ENCODE data around the gene MMP17.

The MMP17 gene

DNA sequence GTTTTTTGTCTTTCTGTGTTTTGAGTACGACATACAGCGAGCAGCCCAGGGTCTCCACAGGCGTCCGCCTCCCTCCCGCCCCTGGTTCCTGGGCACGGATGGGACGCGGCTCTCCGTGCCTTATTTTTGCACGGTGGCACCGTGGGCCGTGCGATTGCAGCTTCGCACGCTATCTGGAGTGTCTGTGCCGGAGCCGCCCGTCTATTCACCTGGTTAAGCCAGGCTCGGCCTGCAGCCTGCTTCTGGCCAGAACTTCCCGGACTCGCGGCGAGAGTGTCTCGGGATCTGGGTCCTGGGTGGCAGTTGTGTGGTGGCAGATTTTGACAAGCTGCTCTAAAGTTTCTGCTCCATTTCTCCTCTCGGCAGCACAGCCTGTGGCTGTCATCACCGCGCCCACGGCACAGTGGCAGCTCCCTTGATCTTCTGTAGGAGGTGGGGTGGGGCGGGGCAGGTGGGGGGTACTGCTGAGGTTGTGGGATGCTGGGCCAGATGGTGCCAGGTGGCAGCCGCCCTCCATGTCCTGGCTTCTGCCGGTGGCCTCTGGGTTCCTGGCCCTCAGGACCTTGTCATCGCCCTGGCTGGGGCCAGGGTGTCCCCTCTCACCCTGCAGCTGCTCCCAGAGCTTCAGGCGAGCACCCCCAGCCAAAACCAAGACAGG, 2.9 kb downstream of the MMP17 start:
- DNase-seq: no peak

DNA sequence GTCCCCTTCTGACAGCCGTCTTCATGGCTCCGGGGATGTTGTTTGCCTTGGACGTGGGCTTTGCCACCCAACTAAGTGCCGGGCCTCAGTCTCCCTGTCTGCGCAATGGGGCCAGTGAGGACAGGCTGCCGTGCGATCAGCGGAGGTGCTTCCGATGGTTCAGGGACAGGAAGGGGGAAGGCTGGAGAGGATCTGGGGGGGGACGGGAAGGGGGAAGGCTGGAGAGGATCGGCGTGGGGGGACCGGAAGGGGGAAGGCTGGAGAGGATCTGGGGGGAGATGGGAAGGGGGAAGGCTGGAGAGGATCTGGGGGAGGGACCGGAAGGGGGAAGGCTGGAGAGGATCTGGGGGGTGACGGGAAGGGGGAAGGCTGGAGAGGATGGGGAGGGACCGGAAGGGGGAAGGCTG, 3.4 kb downstream of the MMP17 start:
- DNase-seq: peak; percentile 94

DNA sequence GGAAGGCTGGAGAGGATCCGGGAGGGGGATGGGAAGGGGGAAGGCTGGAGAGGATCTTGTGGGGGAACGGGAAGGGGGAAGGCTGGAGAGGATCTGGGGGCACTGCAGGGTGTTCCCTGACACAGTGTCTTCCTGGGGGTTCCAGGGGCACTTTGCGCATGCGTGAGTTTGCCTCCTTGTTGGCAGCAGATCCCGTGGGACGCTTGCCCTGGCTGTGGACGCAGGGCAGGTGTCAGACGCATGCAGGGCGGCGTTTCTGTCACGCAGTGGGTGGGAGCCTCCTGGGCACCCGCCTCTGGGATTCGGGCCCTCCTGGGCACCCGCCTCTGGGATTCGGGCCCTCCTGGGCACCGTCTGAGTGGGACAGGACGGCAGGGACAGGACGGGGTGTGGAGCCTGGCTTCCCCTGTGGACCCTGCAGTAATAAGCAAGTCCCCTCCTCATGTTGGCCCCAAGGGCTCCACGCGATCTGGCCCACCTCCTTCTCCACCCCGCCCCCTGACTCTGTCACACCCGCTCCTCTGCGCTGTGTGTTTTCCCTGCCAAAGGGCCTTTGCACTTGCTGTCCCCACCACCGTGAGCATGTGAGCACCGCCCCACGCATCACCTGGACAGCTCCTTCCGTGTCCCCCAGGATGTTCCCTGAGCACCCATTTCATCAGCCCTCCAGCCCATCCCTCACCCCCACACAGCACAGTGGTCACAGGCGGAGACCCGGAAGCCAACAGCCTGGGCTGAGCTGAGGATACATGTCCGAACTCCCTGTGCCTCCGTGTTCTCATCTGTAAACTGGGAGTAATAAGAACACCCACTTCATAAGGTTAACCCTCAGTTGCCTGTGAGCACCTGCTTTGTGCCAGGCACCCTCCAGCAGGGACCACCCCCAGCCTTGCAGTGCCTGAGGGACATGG, 4.4 kb downstream of the MMP17 start:
- peak; percentile 66 for DNase-seq

DNA sequence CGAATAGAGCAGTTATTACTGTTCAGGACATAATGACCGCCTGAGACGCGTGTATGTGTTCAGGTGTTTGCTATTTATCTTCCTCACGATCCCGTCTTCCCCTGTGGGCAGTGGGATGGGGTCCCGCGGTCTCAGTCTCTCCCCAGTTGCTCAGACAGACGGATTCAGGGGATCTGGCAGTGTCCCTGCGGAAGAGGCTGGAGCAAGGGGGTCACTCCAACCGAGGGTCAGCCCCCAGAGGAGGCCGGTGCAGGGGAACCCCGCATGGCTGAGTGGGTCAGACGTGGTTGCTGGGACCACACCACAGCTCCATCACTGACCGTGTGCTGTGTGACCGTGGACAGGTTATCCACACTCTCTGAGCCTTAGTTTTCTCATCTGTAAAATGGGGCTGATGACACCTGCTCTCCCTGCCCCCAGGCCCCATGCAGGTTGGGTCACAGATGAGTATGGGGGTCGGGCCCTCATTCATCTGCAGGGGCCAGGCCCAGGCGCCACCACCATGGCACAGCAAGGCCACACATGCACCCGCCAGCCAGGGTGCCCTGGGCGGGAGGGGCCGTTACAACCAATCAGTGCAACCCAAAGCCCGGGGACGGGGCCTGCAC, 5.2 kb downstream of the MMP17 start:
- DNase-seq: no peak

DNA sequence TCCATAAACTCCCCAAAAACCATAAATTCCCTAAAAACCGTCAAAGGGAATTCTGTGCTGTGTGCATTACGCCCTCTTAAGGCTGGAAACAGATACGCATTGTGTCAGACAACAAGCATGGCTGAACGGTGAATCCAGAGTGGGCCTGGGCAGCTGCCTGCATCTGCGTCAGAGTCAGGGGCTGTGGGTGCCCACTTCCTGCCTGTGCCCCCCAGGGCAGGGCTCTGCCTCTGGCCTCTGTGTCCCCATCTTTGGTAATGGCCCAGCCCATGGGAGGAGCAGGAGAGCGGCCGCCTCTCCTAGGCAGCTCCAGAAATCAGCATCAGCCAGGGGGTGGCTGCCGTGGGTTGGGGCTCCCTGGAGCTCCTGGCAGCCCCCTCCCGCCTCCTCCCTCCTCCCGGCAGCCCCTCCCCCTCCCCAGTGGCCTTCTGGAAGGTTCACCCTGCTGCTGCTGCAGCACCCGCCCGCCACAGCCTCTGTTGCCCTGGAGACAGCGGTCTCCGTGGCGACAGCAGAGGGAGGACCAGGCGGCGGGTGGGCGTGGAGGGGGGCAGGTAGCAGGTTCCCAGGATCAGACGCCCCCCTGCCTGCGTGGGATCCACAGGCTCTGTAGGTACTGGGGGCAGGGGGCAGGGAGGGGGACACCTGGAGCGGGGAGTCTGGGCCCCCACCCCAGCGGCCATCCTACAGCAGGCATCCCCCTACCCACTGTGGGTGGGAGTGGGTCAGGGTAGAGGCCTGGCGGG, 5.9 kb downstream of the MMP17 start:
- DNase-seq: no peak

DNA sequence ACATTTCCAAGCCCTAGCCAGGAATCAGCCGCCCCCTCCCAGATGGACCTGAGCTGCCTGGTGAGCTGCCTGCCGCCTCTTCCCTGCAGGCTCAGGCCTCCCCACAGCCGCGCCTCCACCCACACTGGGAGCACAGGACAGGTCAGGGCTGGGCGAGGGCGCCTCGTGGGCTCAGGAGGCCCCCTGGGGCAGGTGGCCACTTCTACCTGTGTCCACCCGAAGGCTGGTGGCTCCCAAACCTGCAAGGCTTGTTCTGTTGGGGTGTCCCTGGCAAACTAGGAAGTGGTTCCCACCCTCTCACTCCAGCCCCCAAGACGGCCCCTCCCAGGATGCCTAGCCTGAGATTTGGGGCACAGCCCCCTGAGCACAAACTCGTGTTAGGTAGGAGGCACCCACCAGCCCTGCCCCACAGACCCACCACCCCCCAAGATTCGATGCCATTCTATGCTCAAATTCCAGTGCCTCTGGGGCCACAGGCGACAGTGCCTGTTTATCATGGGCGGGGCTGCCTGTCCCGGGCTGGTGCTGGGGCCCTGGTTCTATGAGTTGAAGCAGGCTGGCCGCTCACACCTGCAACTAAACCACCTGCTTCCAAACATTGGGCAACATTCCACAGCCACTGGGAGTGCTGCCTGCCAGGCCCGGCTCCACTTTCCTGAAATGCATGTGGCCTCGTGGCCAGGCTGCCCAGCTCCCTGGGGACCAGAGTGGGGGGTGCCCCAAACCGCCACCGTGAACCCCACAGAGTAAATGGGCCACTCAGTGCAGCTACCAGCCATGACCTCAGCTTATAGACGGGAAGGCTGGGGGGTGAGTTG, 6.8 kb downstream of the MMP17 start:
- DNase-seq: no peak

DNA sequence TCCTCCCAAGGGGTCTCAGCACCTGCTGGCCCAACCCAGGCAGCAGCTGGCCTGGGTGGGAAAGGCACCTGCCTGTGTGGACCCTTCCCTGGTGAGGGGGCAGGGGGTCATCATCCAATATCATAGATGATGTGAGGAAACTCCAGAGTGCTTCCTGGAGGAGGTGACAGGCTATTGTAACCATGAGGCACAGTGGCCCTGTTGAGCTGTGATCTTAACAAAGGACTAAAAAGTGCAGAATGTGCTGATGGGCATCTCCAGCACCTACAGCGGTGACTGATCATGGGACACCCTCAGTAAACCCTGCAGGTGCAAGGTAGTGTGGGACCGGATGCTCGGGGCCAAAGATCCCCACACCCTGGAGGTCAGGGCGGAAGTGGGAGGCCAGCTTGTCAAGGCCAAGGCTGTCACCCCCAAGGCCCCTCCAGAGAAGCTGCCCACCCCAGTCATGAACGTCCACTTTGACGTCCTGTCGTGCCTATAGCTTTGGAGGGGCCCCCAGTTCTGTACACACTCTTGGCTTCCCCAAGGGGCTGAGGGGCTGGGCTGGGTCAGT, 7.5 kb downstream of the MMP17 start:
- no peak for DNase-seq

DNA sequence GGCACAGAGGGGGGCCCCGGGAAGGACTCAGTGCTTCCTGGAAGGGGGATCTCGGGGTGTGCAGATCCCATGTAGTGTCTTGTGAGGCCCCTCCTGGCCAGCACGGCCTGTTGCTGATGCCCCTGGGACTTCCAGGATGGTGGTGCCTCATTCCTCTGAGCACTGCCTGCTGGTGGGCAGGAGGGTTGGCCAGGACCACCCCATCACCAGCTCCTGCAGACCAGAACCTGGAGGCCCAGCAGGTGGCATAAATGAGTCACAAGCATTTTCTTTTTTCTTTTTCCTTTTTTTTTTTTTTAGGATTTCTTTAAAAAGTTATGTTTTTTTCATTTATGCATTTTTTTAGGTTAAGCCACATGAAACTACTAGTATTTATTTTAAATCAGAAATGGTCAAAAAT, 8.0 kb downstream of the MMP17 start:
- no peak for DNase-seq

DNA sequence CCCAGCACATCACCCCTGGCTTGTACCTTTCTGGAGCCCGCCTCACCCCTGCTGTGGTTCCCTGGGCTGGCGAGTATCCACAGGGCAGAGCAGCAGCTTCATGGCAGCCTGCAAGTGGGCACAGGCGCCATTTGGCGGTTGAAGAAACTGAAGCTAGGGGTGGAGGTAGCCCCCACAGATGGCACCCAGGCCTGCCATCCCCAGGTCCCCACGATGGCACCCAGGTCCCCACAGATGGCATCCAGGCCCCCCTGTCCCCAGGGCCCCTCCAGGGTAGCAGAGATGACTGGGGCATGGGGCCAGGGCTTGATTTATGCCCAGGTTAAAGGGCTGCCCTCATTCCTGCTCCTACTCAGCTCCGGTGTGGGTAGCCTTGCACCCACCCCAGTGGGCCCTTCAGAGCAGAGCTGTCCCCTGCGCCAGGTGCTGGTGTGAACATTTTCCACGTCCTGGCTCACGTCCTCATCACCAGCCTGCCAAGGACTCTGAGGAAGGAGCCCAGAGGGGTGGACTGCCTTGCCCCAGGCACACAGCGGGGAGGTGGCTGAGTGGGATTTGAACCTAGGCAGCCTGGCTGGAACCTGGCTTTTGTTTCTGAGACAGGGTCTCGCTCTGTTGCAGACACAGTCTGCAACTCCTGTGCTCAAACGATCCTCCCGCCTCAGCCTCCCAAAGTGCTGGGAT, 8.7 kb downstream of the MMP17 start:
- no peak for DNase-seq

DNA sequence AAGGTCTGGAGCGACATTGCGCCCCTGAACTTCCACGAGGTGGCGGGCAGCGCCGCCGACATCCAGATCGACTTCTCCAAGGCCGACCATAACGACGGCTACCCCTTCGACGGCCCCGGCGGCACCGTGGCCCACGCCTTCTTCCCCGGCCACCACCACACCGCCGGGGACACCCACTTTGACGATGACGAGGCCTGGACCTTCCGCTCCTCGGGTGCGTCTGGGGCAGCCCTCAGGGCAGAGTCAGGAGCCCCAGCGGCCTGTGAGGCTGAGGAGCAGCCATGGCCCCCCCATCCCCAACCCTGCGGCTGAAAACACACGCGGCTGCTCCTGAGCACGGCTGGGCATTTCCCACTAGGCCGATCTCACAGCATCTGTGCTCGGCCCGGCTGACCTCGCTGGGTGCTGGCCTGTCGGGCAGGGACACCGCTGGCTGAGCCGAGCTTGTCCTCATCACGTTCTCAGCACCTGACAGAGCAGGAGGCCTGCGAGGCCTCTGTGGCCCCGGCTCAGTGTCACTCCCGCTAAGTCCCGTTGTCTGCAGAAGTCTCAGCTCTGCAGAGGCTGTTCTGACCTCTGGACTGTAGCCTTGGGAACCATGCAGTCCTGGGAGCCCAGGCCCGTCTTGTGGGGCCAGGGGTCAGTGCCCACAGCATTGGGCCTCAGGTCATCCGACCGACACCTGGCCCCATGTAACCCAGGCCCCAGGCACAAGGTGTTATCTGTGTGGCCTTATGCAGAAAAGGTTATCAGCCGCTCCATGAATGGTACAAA, 12.6 kb downstream of the MMP17 start:
- DNase-seq: no peak

DNA sequence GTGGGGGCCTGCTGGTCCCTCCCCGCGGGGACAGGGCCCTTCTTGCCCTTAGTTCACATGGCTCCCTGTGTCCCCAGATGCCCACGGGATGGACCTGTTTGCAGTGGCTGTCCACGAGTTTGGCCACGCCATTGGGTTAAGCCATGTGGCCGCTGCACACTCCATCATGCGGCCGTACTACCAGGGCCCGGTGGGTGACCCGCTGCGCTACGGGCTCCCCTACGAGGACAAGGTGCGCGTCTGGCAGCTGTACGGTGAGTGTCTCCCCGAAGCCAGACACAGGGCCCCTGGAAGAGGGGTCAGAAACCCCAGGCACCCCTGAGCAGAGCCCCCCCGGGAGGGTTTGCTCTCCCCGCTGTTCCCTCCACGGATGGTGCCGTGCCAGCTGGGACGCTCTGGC, 13.4 kb downstream of the MMP17 start:
- DNase-seq: no peak

DNA sequence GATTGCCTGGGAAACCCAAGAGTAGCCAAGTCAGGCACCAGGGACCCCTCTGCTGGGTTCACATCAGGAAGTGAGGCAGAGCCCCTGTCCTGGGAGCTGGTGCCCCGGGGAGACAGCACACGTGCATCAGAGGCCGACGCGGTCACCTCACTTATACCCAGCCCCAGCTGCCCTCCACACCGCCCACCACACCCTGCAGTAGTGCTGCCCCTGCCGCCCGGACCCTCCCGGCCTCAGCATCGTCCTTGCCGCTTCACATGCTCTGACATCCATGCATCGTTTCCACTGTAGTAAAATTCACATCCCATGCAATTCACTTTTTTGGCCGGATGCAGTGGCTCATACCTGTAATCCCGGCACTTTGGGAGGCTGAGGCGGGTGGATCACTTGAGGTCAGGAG, 14.0 kb downstream of the MMP17 start:
- no peak for DNase-seq

DNA sequence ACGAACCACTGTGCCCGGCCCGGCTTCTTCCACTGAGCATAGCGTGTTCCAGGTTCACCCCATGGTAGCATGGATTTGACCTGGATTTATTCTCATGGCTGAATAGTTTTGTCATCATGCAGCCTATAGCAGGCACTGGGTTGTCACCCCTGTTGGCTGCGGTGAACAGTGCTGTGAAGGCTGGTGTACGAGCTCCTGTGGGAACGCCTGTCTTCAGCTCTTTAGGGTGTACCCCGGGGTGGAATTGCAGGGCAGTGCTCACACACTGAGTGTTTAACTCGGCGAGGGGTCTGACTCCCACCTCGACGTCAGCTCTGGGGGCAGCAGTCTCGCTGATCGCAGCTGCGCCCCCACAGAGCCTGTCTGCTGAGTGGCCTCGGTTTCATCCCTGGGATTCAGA, 15.3 kb downstream of the MMP17 start:
- no peak for DNase-seq

DNA sequence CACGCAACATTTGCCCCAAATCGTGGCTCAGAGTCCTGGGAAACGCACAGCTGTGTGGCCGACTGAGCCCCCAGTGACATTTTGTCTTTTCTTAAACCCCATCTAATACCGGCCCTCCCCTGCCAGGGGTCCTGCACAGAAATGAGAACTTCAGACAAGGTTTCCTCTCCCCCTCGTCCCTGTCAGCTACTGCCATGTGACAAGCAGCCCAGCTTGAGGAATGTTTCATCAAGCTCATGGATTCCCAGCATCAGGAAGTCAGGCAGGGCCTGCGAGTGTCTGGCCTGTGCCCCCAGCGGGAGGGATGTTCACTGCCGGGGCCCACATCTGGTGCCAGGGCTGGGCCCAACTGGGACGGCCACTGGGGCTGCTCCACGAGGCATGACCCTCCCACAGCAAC, 15.9 kb downstream of the MMP17 start:
- DNase-seq: no peak

DNA sequence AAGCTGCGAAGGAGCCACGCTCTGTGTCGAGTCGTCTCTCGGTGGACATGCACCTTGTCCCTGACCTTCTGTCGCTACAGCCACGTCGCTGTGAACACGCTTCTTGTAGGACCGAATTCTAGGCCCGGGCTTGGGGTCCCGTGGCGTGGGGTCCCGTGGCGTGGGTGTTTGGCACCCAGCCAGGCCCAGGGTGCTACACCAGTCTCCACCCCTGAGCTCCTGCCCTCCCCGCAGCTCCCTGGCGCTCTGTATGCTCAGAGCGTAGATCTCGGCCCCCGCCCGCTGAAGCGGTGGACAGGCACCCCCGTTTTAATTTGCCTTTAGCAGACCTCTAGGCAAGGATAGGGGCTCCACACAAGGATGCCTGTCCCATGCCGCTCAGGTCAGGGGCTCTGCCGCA, 16.5 kb downstream of the MMP17 start:
- DNase-seq: no peak

DNA sequence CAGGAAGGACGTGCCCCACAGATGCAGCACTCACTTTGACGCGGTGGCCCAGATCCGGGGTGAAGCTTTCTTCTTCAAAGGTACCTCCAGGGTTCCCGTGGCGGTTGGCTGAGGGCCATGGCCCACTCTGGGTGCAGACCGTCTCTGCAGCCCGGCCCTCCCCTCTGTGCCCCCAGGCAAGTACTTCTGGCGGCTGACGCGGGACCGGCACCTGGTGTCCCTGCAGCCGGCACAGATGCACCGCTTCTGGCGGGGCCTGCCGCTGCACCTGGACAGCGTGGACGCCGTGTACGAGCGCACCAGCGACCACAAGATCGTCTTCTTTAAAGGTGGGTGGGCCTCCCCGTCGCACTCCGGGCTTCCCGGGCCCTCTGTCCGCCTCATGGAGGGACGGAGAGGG, 16.9 kb downstream of the MMP17 start:
- DNase-seq: no peak

DNA sequence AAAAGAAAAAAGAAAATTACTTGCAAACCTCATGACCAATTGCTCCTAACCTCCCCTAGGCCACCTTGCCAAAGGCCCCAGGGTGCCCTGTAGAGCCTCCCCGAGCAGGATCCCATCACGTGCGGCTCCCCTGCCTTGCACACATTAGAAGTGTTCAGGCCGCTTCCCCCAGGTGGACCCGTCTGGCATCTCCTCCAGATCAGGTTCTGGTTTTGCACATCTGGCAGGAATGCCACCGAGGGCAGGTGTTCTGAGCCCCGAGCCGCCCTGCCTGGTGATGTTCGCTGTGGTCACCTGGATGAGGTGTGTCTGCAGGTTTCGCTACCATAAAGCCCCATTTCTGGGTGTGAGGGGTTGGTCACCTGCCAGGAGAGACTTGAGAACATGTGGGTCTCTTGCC, 19.3 kb downstream of the MMP17 start:
- DNase-seq: no peak

DNA sequence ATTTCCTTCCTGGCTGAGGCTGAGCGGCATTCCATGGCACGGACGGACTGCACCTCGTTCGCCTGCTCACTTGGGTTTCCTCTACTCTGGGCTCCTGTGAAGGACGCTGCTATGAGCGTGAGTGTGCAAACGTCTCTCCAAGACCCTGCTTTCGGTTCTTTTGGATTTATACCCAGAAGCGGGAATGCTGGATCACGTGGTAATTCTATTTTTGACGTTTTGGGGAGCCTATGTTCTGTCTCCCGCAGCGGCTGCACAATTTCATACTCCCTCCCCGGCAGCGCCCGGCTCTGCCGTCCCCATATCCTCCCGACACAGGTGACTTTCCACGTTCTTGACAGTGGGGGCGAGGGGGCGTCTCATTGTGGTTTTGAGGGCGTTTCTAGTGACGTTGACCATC, 20.6 kb downstream of the MMP17 start:
- no peak for DNase-seq

DNA sequence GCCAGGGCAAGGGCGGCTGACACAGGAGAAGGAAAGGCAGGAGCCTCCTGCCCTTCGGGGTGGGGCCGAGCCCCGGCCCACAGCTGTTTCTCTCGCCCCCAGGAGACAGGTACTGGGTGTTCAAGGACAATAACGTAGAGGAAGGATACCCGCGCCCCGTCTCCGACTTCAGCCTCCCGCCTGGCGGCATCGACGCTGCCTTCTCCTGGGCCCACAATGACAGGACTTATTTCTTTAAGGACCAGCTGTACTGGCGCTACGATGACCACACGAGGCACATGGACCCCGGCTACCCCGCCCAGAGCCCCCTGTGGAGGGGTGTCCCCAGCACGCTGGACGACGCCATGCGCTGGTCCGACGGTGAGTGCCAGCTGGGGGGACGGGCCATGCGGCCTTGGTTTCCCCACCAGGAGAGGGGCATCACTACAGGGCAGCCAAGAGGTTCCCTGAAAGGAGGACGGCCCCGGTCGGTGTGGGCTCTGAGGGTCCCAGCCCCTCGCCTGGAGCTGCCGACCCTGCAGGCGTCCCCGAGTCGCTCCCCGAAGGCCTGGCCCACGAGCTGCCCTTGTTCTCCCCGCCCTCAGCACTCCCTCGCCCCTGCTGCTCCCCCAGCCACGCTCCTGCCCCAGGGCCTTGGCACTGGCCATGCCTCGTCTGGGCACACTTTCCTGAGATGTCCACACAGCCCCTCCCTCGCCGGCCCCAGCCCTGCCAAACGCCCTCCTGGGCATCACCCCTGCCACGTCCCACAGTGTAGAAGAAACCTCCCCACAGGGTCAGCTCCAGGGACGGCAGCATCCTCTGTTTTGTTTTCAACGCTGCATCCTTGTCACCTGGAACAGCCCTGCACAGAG, 21.7 kb downstream of the MMP17 start:
- DNase-seq: no peak

Data from fibroblast of skin of abdomen (primary cell).